ENCODE measurements around the gene PLB1. TPM values are rescaled to one million over a fixed set of nuclear protein-coding genes. Genes with fewer than 3 reads are reported as not detected.

Gene PLB1
- total RNA-seq, 2 donors from 2014 or later = 1.0 to 12.9 TPM

DNA sequence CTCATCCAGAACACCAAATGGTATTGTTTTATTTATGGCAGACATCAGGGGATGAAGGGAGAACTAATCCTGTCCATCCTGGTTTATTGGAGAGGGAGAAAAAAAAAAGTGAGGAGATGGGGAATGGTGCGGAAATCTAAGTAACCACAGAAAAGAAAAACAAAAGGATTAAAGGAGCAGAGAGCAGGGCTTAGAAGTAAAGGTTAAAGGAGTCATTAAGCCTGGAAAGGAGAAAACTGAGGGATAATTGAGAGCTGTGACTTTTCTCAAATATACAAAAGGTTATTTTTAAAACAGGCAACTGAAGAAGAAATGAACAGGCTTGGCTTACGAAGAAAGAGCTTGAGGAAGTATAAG lies 128.6 kb downstream of the PLB1 start:
- Histone ChIP-seq H3K27ac (peak overlapping the region; percentile 75 to 86 (median 78)), H3K4me1 (peaks cover 72% of the 10 kb centered on the region), H3K9me3 (no peaks in the 10 kb centered on the region), H3K27me3 (no peaks in the 10 kb centered on the region), H3K36me3 (replicated peaks in 1 of 2; ENCODE audit: insufficient read depth in 1 of 2, low read depth in 2 of 2) (no peaks in the 10 kb centered on the region), H3K4me3 (no peak overlapping the region)
- 82 to 86% methylated on average over 2 of the region's 2 CpGs for WGBS, 2 donors
- DNase-seq (no peak), ATAC-seq (no peak)
- intact Hi-C loops (cut with DNase I) = no loop called here
- TF ChIP-seq, protein P1, sequence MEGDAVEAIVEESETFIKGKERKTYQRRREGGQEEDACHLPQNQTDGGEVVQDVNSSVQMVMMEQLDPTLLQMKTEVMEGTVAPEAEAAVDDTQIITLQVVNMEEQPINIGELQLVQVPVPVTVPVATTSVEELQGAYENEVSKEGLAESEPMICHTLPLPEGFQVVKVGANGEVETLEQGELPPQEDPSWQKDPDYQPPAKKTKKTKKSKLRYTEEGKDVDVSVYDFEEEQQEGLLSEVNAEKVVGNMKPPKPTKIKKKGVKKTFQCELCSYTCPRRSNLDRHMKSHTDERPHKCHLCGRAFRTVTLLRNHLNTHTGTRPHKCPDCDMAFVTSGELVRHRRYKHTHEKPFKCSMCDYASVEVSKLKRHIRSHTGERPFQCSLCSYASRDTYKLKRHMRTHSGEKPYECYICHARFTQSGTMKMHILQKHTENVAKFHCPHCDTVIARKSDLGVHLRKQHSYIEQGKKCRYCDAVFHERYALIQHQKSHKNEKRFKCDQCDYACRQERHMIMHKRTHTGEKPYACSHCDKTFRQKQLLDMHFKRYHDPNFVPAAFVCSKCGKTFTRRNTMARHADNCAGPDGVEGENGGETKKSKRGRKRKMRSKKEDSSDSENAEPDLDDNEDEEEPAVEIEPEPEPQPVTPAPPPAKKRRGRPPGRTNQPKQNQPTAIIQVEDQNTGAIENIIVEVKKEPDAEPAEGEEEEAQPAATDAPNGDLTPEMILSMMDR (IDR thresholded peaks at IDR 0.05) = no peak
- TF ChIP-seq POLR2A (IDR thresholded peaks at IDR 0.05) = no peak

DNA sequence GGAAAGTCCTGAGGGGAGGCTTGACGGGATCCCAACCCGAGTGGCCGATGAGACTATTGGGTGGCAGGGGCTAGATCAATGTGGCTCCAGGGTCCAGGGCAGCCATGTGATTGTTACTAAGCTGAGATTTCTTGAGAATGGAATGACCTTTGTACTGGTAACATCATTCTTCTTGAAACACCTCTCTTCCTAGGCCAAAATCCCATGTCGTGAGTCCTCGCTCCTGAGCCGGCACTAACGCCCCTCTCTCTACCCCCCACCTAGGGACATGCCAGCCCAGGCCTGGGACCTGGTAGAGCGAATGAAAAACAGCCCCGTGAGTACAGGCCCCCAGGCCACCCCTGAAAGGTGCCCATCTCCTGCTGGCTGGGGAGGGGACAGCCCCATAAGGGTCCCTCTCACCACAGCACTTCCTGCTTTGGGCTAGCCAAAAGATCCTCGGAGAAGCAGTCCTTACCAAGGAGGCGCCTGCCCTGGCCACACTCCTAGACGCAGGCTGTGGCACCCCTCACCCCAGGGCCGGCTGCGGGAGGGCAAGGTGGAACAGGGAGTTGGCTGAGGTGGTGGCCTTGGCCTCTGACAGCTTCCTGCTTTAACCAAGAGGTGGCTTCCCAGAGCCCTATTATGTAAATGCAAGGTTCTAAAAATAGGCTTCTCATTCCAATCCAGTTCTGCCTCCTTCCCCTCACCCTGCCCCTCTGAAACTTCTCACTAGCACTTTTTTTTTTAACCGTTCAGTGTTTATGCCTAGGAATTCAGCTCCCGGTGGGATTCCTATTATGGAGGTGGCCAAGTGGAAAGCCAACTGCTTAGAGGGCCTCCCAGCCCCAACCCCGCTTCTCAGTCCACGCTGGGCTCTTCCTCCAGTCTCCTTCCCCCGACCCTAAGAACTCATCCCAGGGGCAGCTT lies 129.2 kb downstream of the PLB1 start:
- Histone ChIP-seq H3K4me1 (peaks cover 72% of the 10 kb centered on the region), H3K27ac (peak overlapping the region; percentile 75 to 86 (median 78)), H3K9me3 (no peaks in the 10 kb centered on the region), H3K36me3 (replicated peaks in 1 of 2; ENCODE audit: insufficient read depth in 1 of 2, low read depth in 2 of 2) (no peaks in the 10 kb centered on the region), H3K4me3 (no peak overlapping the region), H3K27me3 (no peaks in the 10 kb centered on the region)
- TF ChIP-seq POLR2A (IDR thresholded peaks at IDR 0.05) = peak in 1 of 3 donors; percentile 31
- TF ChIP-seq, protein P1 (IDR thresholded peaks at IDR 0.05) = peak in 1 of 7 experiments; percentile 7
- DNase-seq (peak; percentile 74 to 90 (median 82)), ATAC-seq (peak; percentile 56)
- intact Hi-C loops (cut with DNase I) = no loop called here
- 48 to 49% methylated on average over 13 to 19 of the region's 19 CpGs for WGBS, 2 donors

DNA sequence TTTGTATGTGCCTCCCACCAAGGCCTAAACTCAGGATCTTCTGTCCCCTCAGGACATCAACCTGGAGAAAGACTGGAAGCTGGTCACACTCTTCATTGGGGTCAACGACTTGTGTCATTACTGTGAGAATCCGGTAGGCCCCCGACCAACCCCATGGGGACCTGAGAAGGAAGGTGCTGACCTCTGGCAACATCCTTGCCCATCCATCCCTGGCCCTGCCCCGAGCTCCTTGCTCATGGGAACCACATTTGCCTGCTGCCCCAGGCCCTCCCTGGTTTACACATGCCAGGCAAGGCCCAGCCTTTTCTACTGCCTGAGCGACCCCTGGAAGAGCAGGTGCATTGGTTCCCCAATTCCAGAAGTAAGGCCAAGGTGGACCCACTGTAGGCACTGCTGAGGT lies 130.5 kb downstream of the PLB1 start:
- Histone ChIP-seq H3K27me3 (no peaks in the 10 kb centered on the region), H3K27ac (peak overlapping the region in 3 of 4 donors; percentile 75 to 86 (median 80)), H3K4me3 (no peak overlapping the region), H3K36me3 (replicated peaks in 1 of 2; ENCODE audit: insufficient read depth in 1 of 2, low read depth in 2 of 2) (no peaks in the 10 kb centered on the region), H3K9me3 (no peaks in the 10 kb centered on the region), H3K4me1 (peaks cover 60% of the 10 kb centered on the region)
- 96 to 98% methylated on average over 4 to 5 of the region's 5 CpGs for WGBS, 2 donors
- ATAC-seq = no peak
- DNase-seq = no peak
- intact Hi-C loops (cut with DNase I) = no loop called here
- TF ChIP-seq POLR2A (IDR thresholded peaks at IDR 0.05) = no peak
- TF ChIP-seq, protein P1 (IDR thresholded peaks at IDR 0.05) = no peak

DNA sequence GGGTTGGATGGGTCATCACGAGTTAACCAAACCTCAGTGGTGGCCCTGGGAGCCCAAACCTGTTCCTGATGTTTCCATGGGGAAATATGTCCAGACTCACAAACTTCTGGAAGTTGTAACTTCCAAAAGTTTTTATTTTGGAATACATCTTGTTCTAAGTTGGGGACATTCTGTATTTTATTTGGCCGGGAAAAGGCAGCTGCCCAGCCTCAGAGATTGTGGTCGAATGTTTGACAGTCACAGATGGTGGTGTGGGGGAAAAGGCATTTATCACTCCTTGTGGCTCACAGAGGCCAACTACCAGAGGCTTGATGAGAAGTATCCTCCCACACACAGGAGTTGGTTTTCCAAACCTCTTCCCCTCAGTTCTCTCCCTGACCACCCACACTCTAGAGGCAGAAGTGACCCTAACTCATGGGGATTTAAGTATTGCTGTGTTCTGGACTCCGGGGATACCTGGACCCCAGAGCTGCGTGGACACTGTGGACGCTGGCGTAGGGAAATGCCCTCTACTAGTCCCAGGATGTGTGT lies 131.1 kb downstream of the PLB1 start:
- Histone ChIP-seq H3K27ac (peak overlapping the region in 3 of 4 donors; percentile 49 to 86 (median 80)), H3K27me3 (no peaks in the 10 kb centered on the region), H3K4me1 (peaks cover 54% of the 10 kb centered on the region), H3K4me3 (no peak overlapping the region), H3K36me3 (replicated peaks in 1 of 2; ENCODE audit: insufficient read depth in 1 of 2, low read depth in 2 of 2) (no peaks in the 10 kb centered on the region), H3K9me3 (no peaks in the 10 kb centered on the region)
- peak; percentile 18 for ATAC-seq
- TF ChIP-seq, protein P1 (IDR thresholded peaks at IDR 0.05) = no peak
- no peak for TF ChIP-seq POLR2A (IDR thresholded peaks at IDR 0.05)
- intact Hi-C loops (cut with DNase I) = no loop called here
- whole genome bisulfite sequencing, 2 donors = 69 to 71% methylated on average over 7 of the region's 7 CpGs
- DNase-seq = peak in 1 of 4 donors; percentile 55
